Subcutaneous abdominal adipose tissue (tissue), 5 donors: ENCODE data around the gene RHBDD2.
"Not testable (repeated sequence)": the region's sequence is repeated elsewhere in the genome, so short reads cannot be mapped to it uniquely, and the experiment has no call there.

ENCODE experiments used
- H3K27ac ChIP-seq: one replicate; pipeline ENCODE4 v1.7.0; 2013; ENCODE audit warnings: low read depth, mild to moderate bottlenecking, inconsistent platforms, low read length, moderate library complexity
- H3K27me3 ChIP-seq, 5 donors: one replicate each; pipeline ENCODE4 v1.7.0; 2013; ENCODE audit warnings: low read length in 5 of 5, inconsistent platforms in 1 of 5; ENCODE audit not compliant: control insufficient read depth in 5 of 5, insufficient read depth in 4 of 5
- H3K36me3 ChIP-seq, 5 donors: one replicate each; pipeline ENCODE4 v1.7.0; 2013; ENCODE audit warnings: low read length in 5 of 5; ENCODE audit not compliant: control insufficient read depth in 5 of 5, insufficient read depth in 5 of 5
- H3K4me1 ChIP-seq, 5 donors: one replicate each; pipeline ENCODE4 v1.7.0; 2013; ENCODE audit warnings: low read length in 5 of 5, mild to moderate bottlenecking in 3 of 5, moderate library complexity in 1 of 5; ENCODE audit not compliant: control insufficient read depth in 5 of 5, insufficient read depth in 5 of 5
- H3K4me3 ChIP-seq, 5 donors: one replicate each; pipeline ENCODE4 v1.7.0; 2013; ENCODE audit warnings: low read length in 5 of 5, low read depth in 1 of 5
- H3K9ac ChIP-seq, 5 donors: one replicate each; pipeline ENCODE4 v1.7.0; 2013; ENCODE audit warnings: low read length in 5 of 5, mild to moderate bottlenecking in 4 of 5, moderate library complexity in 3 of 5
- H3K9me3 ChIP-seq, 5 donors: one replicate each; pipeline ENCODE4 v1.7.0; 2013; ENCODE audit warnings: low read length in 5 of 5; ENCODE audit not compliant: control insufficient read depth in 5 of 5
- donor health status: healthy.
- donor health status: healthy.
- donor health status: healthy.
- donor health status: healthy.
- donor health status: healthy.

RHBDD2 gene

GRCh38 chr7:75843613-75844116 is 35.2 kb upstream of the RHBDD2 start:
- H3K4me1 ChIP-seq, result peaks cover 0 to 20% (median 17%) of the 10 kb centered on the region in 5 donors
- no peak overlapping the region for H3K27ac ChIP-seq
- H3K9me3 ChIP-seq, result no peaks in the 10 kb centered on the region
- H3K4me3 ChIP-seq, result no peak overlapping the region
- H3K36me3 ChIP-seq, result no peaks in the 10 kb centered on the region
- no peak overlapping the region for H3K9ac ChIP-seq
- no peaks in the 10 kb centered on the region for H3K27me3 ChIP-seq

DNA sequence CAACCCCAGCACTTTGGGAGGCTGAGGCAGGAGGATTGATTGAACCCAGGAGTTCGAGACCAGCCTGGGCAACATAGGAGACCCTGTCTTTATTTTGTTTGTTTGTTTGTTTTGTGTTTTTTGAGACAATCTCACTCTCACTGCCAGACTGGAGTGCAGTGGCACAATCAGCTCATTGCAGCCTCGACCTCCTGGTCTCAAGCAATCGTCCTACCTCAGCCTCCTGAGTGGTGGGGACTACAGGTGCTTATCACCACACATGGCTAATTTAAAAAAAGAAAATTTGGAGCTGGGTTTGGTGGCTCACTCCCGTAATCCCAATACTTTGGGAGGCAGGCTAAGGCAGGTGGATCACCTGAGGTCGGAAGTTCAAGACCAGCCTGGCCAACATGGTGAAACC is 34.7 kb upstream of the RHBDD2 start:
- Histone ChIP-seq H3K36me3 (no peaks in the 10 kb centered on the region), H3K27ac (no peak overlapping the region)

DNA sequence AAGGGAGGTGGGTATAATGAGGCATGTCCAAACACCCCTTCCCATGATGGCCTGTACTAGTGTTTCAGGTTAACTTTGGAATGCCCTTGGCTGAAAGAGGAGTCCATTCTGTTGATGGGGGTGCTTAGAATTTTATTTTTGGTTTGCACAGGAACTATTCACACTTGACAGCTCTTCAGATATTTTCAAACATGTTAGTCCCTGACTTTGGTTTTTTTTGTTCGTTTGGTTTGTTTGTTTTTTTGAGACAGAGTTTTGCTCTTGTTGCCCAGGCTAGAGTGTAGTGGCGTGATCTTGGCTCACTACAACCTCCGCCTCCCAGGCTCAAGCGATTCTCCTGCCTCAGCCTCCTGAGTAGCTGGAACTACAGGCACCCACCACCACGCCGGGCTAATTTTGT is 33.7 kb upstream of the RHBDD2 start:
- not testable (repeated sequence) for H3K36me3 ChIP-seq, H3K4me3 ChIP-seq, H3K9me3 ChIP-seq, H3K27ac ChIP-seq, H3K9ac ChIP-seq, H3K27me3 ChIP-seq
- H3K4me1 ChIP-seq, result peaks cover 0 to 20% (median 17%) of the 10 kb centered on the region in 5 donors

More for the DNA sequence above, 34.7 kb upstream of the RHBDD2 start:
- H3K9me3 ChIP-seq, result no peaks in the 10 kb centered on the region
- peaks cover 0 to 20% (median 17%) of the 10 kb centered on the region in 5 donors for H3K4me1 ChIP-seq
- no peak overlapping the region for H3K4me3 ChIP-seq
- no peaks in the 10 kb centered on the region for H3K27me3 ChIP-seq
- no peak overlapping the region for H3K9ac ChIP-seq

GRCh38 chr7:75847707-75848106 is 31.1 kb upstream of the RHBDD2 start:
- H3K4me3 ChIP-seq, result no peak overlapping the region
- H3K4me1 ChIP-seq, result peaks cover 0 to 7% (median 4%) of the 10 kb centered on the region in 5 donors
- no peaks in the 10 kb centered on the region for H3K27me3 ChIP-seq
- H3K36me3 ChIP-seq, result no peaks in the 10 kb centered on the region
- H3K9ac ChIP-seq, result no peak overlapping the region
- no peak overlapping the region for H3K27ac ChIP-seq
- no peaks in the 10 kb centered on the region for H3K9me3 ChIP-seq

GRCh38 chr7:75849573-75849972 is 29.3 kb upstream of the RHBDD2 start:
- no peak overlapping the region for H3K4me3 ChIP-seq
- H3K36me3 ChIP-seq, result no peaks in the 10 kb centered on the region
- no peaks in the 10 kb centered on the region for H3K4me1 ChIP-seq
- no peak overlapping the region for H3K27ac ChIP-seq
- H3K9ac ChIP-seq, result no peak overlapping the region
- H3K9me3 ChIP-seq, result no peaks in the 10 kb centered on the region
- no peaks in the 10 kb centered on the region for H3K27me3 ChIP-seq

DNA sequence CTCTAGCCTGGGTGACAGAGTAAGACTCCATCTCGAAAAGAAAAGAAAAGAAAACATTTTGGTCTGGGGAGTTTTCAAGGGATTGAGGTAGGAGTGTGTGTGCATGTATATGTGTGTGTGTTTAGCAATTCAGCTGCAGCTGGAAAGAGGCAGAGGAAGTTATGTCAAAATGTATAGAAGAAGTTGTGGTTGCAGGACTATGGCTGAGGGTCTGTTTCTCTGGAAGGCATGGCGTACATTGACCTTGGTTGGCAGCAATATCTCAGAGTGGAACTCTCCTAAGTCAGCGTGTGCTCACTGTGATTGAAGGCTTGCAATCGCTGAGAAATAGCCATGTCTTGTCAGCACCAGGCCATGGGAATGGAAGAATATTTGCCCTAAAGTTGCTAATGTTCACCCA is 28.6 kb upstream of the RHBDD2 start:
- H3K4me3 ChIP-seq, result no peak overlapping the region
- no peaks in the 10 kb centered on the region for H3K9me3 ChIP-seq
- no peaks in the 10 kb centered on the region for H3K4me1 ChIP-seq
- no peak overlapping the region for H3K27ac ChIP-seq
- no peak overlapping the region for H3K9ac ChIP-seq
- H3K36me3 ChIP-seq, result no peaks in the 10 kb centered on the region
- H3K27me3 ChIP-seq, result no peaks in the 10 kb centered on the region

GRCh38 chr7:75854233-75854632 is 24.6 kb upstream of the RHBDD2 start:
- Histone ChIP-seq H3K27me3 (no peaks in the 10 kb centered on the region), H3K4me3 (no peak overlapping the region), H3K9me3 (no peaks in the 10 kb centered on the region), H3K4me1 (no peaks in the 10 kb centered on the region), H3K27ac (no peak overlapping the region), H3K9ac (no peak overlapping the region), H3K36me3 (no peaks in the 10 kb centered on the region)

DNA sequence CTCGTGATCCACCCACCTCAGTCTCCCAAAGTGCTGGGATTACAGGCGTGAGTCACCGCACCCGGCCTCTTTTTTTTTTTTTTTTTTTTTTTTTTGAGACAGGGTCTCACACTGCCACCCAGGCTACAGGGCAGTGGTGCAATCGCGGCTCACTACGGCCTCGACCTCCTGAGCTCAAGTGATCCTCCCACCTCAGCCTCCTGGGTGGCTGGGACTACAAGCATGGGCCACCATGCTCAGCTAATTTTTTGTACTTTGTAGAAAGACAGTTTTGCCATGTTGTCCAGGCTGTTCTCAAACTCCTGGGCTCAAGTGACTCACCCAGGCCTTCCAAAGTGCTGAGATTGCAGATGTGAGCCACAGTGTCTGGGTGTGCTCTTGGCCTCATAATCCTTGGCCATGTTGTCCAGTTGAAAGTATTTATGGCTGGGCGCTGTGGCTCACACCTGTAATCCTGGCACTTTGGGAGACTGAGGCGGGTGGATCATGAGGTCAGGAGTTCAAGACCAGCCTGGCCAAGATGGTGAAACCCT is 24.0 kb upstream of the RHBDD2 start:
- not testable (repeated sequence) for H3K27me3 ChIP-seq, H3K4me1 ChIP-seq, H3K4me3 ChIP-seq, H3K9ac ChIP-seq, H3K36me3 ChIP-seq, H3K27ac ChIP-seq, H3K9me3 ChIP-seq

GRCh38 chr7:75856536-75856935 is 22.3 kb upstream of the RHBDD2 start:
- no peak overlapping the region for H3K4me3 ChIP-seq
- H3K36me3 ChIP-seq, result no peaks in the 10 kb centered on the region
- H3K9me3 ChIP-seq, result no peaks in the 10 kb centered on the region
- H3K4me1 ChIP-seq, result peaks cover 0 to 2% (median 0%) of the 10 kb centered on the region in 5 donors
- no peak overlapping the region for H3K9ac ChIP-seq
- H3K27me3 ChIP-seq, result no peaks in the 10 kb centered on the region
- no peak overlapping the region for H3K27ac ChIP-seq

- H3K4me3 ChIP-seq, result no peak overlapping the region
- H3K9me3 ChIP-seq, result no peaks in the 10 kb centered on the region
- H3K9ac ChIP-seq, result no peak overlapping the region
- H3K27ac ChIP-seq, result no peak overlapping the region
- peaks cover 0 to 3% (median 0%) of the 10 kb centered on the region in 5 donors for H3K4me1 ChIP-seq
- H3K36me3 ChIP-seq, result no peaks in the 10 kb centered on the region
- no peaks in the 10 kb centered on the region for H3K27me3 ChIP-seq
These were observed 20.4 kb upstream of the RHBDD2 start for GRCh38 chr7:75858410-75858809.
